Measurements from ENCODE around the gene TAF8.

Gene TAF8

DNA sequence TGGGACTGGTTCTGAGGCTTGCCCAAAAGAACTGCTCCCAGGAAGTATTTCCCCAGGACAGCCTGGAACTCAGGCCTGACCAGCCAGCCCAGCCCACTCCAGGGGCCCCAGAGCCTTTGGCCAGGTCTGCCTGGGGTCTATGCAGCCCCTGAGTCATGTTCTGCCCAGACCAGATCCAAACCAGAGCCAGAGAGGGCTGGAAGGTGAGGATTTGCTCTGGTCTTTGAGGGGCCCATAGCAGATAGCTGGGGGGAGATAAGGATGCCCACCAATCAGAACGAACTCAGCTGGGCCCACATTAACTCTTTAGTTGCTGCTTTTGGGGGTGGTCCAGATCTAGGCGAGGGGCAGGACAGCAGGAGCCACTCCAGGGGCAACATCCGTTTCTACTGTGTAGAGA, 75.3 kb downstream of the TAF8 start:
- no peak for DNase-seq

DNA sequence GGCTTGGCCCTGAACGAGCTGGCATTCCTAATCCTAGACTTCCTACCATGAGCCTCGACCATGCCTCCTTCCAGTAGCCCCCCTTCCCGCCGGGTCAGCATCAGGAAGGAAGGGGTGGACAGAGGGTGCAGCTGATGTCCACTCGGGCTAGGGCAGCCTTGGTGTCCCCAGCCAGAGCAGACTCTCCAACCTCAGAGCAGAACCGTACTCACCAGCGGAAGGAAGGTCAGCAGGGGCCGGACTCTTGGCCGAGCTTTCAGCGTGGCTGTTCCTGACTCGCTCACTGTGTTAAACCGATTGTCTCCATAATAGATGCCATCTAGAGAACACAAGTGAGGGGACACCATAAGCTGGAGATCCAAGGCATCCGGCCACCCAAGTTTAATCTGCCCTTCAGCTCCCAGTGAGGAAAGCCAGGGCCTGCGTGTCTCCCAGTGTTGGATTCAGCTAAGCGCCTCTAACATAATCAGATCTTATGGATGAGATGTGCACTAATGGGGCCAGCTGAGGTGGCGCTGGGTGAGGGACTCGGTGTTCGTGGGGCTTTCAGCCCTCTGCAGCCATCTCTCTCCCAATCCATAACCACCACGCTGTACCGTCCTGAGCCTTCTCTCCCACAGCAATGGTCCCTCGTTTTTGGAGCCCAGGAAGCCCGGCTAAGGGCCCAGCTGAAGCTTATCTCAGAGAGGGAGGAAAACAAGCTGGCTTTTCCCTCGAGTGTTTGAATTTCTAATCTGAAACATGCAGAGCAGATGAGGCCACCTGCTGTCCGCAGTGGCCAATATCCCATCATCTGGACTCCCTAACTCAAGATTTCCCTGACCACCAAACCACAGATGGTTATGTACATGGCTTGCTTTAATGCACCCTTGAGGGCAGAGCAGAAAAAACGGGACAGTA, 78.4 kb downstream of the TAF8 start:
- DNase-seq: no peak

DNA sequence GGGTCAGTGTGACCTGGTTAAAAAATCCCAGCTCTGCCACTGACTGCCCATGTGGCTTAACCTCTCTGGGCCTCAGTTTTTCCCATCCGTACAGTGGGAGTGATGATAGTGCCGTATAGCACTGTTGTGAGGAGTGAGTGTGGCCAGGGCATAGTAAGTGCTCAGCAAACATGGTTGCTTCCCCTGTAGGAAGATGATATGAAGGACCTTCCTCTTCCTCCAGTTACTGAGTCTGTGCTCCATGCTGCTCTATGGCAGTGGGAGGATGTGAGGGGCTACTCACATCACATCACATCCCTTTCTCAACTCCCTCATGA, 79.0 kb downstream of the TAF8 start:
- DNase-seq: no peak

DNA sequence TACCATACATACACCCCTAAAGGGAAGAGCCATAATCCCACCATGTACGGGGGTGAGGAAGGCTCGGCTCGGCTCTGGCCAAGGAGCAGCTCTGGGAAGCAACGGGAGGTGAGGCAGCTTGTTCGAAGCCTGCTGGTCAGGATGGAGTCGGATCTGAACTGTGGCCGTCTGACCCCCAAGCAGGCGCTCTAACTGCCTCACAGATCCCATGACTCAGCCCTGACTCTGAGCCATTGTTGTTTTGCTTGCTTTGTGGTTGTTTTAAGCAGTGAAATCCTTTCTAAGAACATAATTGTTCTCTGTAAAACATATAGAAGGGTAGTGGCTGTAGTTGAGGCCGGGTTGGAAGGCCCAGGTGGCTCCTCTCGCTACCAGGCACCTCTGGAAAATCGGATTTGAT, 81.2 kb downstream of the TAF8 start:
- DNase-seq: no peak

DNA sequence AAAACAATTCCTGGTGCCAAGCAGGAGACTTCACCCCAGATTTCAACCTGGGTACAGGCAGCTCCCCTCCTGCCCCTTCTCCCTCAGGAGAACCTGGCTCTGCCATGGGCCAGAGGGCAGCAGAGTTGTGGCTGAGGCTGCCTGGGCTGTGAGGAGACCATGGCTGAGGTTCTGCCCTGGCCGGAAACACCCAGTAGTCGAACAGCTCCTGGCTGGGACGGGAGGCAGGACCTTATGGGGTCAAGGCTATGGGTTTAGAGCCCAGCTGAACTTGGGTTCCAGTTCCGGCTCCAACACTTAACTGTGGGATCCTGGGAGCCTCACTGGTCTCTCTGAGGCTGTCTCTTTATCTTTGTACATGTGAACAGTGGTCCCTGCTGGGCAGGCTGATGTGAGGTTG, 83.6 kb downstream of the TAF8 start:
- DNase-seq: no peak

DNA sequence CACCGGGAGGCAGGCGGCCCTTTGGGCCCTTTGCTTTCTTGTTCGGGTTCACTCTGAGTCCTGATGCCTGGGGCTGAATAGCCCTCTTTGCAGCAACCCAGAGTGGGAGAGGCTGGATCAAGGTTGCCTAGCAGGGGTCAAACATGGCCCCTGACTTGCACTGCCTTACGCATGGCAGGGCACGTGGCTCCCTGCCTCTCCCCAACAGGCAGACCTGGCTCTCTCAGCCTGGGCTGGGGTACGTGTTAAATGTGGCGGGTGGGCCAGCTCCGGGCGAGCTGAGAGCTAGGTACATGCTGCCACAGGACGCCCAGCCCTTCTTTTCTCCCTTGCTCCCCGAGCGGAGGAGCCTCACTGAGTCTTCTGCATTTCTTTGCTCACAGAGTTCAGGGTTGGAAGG, 84.8 kb downstream of the TAF8 start:
- DNase-seq: no peak

DNA sequence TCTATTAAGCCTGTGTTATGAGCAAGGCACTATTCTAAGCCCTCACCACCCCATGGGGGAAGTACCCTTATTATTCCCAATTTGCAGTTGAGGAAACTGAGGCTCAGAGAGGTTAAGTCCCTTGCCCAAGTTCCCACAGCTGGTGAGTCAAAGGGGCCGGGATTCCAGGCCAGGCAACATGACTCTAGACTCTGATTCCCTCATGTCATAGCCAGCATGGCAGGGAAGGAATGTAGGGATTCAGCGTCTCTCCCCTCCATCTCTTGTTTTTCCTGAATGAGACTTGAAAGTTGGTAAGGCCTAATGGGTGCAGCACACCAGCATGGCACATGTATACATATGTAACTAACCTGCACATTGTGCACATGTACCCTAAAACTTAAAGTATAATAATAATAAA, 85.4 kb downstream of the TAF8 start:
- no peak for DNase-seq

DNA sequence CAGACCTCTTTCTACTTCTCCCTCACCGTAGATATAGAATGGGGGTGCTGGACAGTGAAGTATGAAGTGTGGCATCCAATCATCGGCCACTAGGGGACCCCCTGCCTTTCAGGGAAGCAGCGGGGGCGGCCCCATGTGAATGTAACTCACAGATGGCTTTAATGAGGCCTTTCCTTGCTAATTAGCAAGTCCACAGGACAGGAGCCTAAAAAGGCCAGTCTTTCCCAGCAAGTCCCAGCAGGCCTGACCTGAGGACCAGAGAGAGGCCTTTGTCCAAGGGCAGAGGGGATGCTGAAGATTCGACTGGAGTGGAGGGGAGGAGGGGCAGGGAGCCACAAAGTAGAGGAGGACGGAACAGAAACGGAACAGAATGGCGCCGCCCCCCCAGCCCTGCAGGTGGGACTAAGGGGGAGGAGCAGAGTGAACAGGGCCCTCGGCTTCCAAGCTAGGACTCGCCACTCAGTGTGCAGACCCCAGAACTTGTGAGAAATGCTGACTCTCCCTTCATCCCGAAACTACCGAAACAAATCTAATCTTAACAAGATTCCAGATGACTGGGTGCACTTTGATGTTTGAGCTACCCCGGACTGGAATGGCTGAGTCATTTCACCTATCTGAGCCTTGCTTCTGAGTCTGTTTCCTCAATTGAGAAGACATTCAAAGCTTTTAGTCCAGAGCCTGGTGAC, 86.3 kb downstream of the TAF8 start:
- DNase-seq: no peak

Data from left hindlimb (tissue), 1 donor.